ENCODE measurements around the gene CCDC50. TPM values are rescaled to one million over a fixed set of nuclear protein-coding genes. Genes with fewer than 3 reads are reported as not detected.

CCDC50 gene
- total RNA-seq, 1 experiment from 2014 or later = 92.8 TPM

GRCh38 chr3:191316876-191317603 lies 12.2 kb upstream of the CCDC50 start:
- DNase-seq (ENCODE audit: low read depth) = no peak

GRCh38 chr3:191320316-191320715 lies 8.9 kb upstream of the CCDC50 start:
- no peak for DNase-seq (ENCODE audit: low read depth)

GRCh38 chr3:191321019-191321767 lies 8.0 kb upstream of the CCDC50 start:
- no peak for DNase-seq (ENCODE audit: low read depth)

GRCh38 chr3:191324936-191325335 lies 4.3 kb upstream of the CCDC50 start:
- DNase-seq (ENCODE audit: low read depth) = no peak

GRCh38 chr3:191327526-191327925 lies 1.7 kb upstream of the CCDC50 start:
- DNase-seq (ENCODE audit: low read depth) = no peak

- DNase-seq (ENCODE audit: low read depth) = no peak
Measured at GRCh38 chr3:191328383-191328961, 722 bp upstream of the CCDC50 start.

GRCh38 chr3:191329654-191330529 lies 698 bp downstream of the CCDC50 start, which contains the start of gene UTS2B:
UTS2B (minus strand) TSS chr3:191330526; CDS start chr3:191282189, 48,337 bp downstream.
- peak; percentile 67 for DNase-seq (ENCODE audit: low read depth)

GRCh38 chr3:191330530-191331048 lies 1.4 kb downstream of the CCDC50 start:
- DNase-seq (ENCODE audit: low read depth) = peak; percentile 66

- DNase-seq (ENCODE audit: low read depth) = peak; percentile 35
Measured at GRCh38 chr3:191331388-191331787, 2.2 kb downstream of the CCDC50 start.

- DNase-seq (ENCODE audit: low read depth) = no peak
Measured at GRCh38 chr3:191333298-191333880, 4.2 kb downstream of the CCDC50 start.

- DNase-seq (ENCODE audit: low read depth) = no peak
Measured at GRCh38 chr3:191334346-191334893, 5.2 kb downstream of the CCDC50 start.

- DNase-seq (ENCODE audit: low read depth) = no peak
Measured at GRCh38 chr3:191336833-191337232, 7.6 kb downstream of the CCDC50 start.

- no peak for DNase-seq (ENCODE audit: low read depth)
Measured at GRCh38 chr3:191338177-191338488, 8.9 kb downstream of the CCDC50 start.

GRCh38 chr3:191339316-191339917 lies 10.2 kb downstream of the CCDC50 start:
- no peak for DNase-seq (ENCODE audit: low read depth)

GRCh38 chr3:191340351-191340750 lies 11.2 kb downstream of the CCDC50 start:
- no peak for DNase-seq (ENCODE audit: low read depth)

GRCh38 chr3:191340966-191341365 lies 11.8 kb downstream of the CCDC50 start:
- DNase-seq (ENCODE audit: low read depth) = no peak

GRCh38 chr3:191342006-191342405 lies 12.8 kb downstream of the CCDC50 start:
- no peak for DNase-seq (ENCODE audit: low read depth)

GRCh38 chr3:191342411-191342810 lies 13.2 kb downstream of the CCDC50 start:
- DNase-seq (ENCODE audit: low read depth) = no peak

GRCh38 chr3:191343115-191343514 lies 13.9 kb downstream of the CCDC50 start:
- no peak for DNase-seq (ENCODE audit: low read depth)

GRCh38 chr3:191343913-191344312 lies 14.7 kb downstream of the CCDC50 start:
- DNase-seq (ENCODE audit: low read depth) = no peak

- DNase-seq (ENCODE audit: low read depth) = no peak
Measured at GRCh38 chr3:191345334-191345733, 16.1 kb downstream of the CCDC50 start.
